HCT116 (cell line): ENCODE data around the gene MINDY4B. TPM values are rescaled to one million over a fixed set of nuclear protein-coding genes. Genes with fewer than 3 reads are reported as not detected.

Source experiments
- ATAC-seq: fragments of 200-7000 bp; cut with Tn5 transposase; 2 replicates; pipeline ENCODE4 v1.9.1; 2020; ENCODE audit warnings: mild to moderate bottlenecking, moderate library complexity
- BruUV-seq: library from RNA; stranded (reverse); fragments of 400-500 nt; replicated peaks from 2 replicates; lab custom pipeline; 2021; lab: Mats Ljungman, UMichigan
- CTCF ChIA-PET: fragments of 300-600 bp; sonication (Branson Sonifier 250); formaldehyde crosslinking; loops from one replicate; lab custom pipeline; 2021; ENCODE audit warnings: antibody characterized with exemption; lab: Charles Lee
- POLR2A ChIA-PET: fragments of 300-600, 350-600 bp; sonication (Branson Sonifier 250); formaldehyde crosslinking; loops from one replicate; lab custom pipeline; 2021; ENCODE audit warnings: antibody characterized with exemption; lab: Charles Lee
- RAD21 ChIA-PET, 2 experiments: fragments of 300-600 bp; sonication (Branson Sonifier 250); formaldehyde crosslinking; loops; one replicate each; lab custom pipeline; 2023; ENCODE audit warnings: low total read pairs in 2 of 2; ENCODE audit not compliant: uncharacterized antibody in 2 of 2, unreplicated experiment in 2 of 2, low non-redundant PET in 1 of 2; lab: Charles Lee
- DNase-seq: peaks from one replicate; pipeline ENCODE4 v3.0.0-alpha.2; 2010; ENCODE audit warnings: low read depth, low spot score
- H2AFZ ChIP-seq: fragments of 200-600 bp; shearing (Covaris generic), sonication (generic); 2 replicates; pipeline ENCODE4 v1.6.1; 2017; ENCODE audit warnings: low read depth, mixed run types, mixed read lengths, antibody characterized with exemption, low read length; ENCODE audit not compliant: poor library complexity, severe bottlenecking
- H3K27ac ChIP-seq: 2 replicates; pipeline ENCODE4 v1.5.1; 2012; ENCODE audit warnings: low read depth, low read length
- H3K27me3 ChIP-seq: fragments of 200-600 bp; sonication (generic); 2 replicates; pipeline ENCODE4 v1.6.1; 2016; ENCODE audit warnings: mixed run types, low read length, mixed read lengths; ENCODE audit not compliant: insufficient read depth
- H3K36me3 ChIP-seq, 2 experiments: fragments of 200-500 bp in 1 of 2; fragments of 200-600 bp in 1 of 2; sonication (Bioruptor generic) in 1 of 2; sonication (generic) in 1 of 2; 2 replicates each; pipeline versions ENCODE4 v1.5.1 to v1.6.1; 2014 to 2016; ENCODE audit warnings: low read length in 2 of 2, inconsistent platforms in 1 of 2, mixed read lengths in 1 of 2, mixed run types in 1 of 2; ENCODE audit not compliant: insufficient read depth in 2 of 2, control insufficient read depth in 1 of 2
- H3K4me1 ChIP-seq, 2 experiments: fragments of 200-600 bp in 1 of 2; sonication (generic) in 1 of 2; 2 replicates each; pipeline versions ENCODE4 v1.5.1 to v1.6.1; 2012 to 2017; ENCODE audit warnings: low read length in 2 of 2, inconsistent platforms in 1 of 2, mild to moderate bottlenecking in 1 of 2, mixed read lengths in 1 of 2, mixed run types in 1 of 2, moderate library complexity in 1 of 2; ENCODE audit not compliant: insufficient read depth in 2 of 2, control insufficient read depth in 1 of 2
- H3K4me2 ChIP-seq: fragments of 200-600 bp; sonication (generic); 2 replicates; pipeline ENCODE4 v1.6.1; 2017; ENCODE audit warnings: mixed run types, low read length, mixed read lengths
- H3K4me3 ChIP-seq, 2 experiments: fragments of 200-600 bp in 1 of 2; sonication (generic) in 1 of 2; replicated peaks in 1 of 2; 2 replicates each; pipeline ENCODE4 v1.5.1; 2011 to 2016; ENCODE audit warnings: low read length in 2 of 2, control low read depth in 1 of 2, low read depth in 1 of 2, mild to moderate bottlenecking in 1 of 2, mixed read lengths in 1 of 2, mixed run types in 1 of 2
- H3K79me2 ChIP-seq: fragments of 200-600 bp; sonication (generic); 2 replicates; pipeline ENCODE4 v1.6.1; 2017; ENCODE audit warnings: mild to moderate bottlenecking, mixed run types, low read length, moderate library complexity, mixed read lengths; ENCODE audit not compliant: insufficient read depth
- H3K9ac ChIP-seq: fragments of 200-600 bp; sonication (generic); 2 replicates; pipeline ENCODE4 v1.6.1; 2016; ENCODE audit warnings: low read length, mixed read lengths
- H3K9me2 ChIP-seq: fragments of 200-600 bp; sonication (generic), shearing (Covaris generic); 2 replicates; pipeline ENCODE4 v1.6.1; 2017; ENCODE audit warnings: mixed run types, mild to moderate bottlenecking, moderate library complexity; ENCODE audit not compliant: insufficient read depth
- H3K9me3 ChIP-seq, 2 experiments: fragments of 200-500 bp in 1 of 2; fragments of 200-600 bp in 1 of 2; sonication (Bioruptor generic) in 1 of 2; sonication (generic) in 1 of 2; 2 replicates each; pipeline ENCODE4 v1.6.1; 2014 to 2017; ENCODE audit warnings: low read length in 2 of 2, mixed read lengths in 2 of 2, inconsistent platforms in 1 of 2, low read depth in 1 of 2, mild to moderate bottlenecking in 1 of 2, mixed run types in 1 of 2, moderate library complexity in 1 of 2; ENCODE audit not compliant: control insufficient read depth in 1 of 2, insufficient read depth in 1 of 2
- H4K20me1 ChIP-seq: fragments of 200-600 bp; sonication (generic), shearing (Covaris generic); 2 replicates; pipeline ENCODE4 v1.6.1; 2017; ENCODE audit warnings: mixed run types, mild to moderate bottlenecking, moderate library complexity; ENCODE audit not compliant: insufficient read depth
- EGR1 ChIP-seq: IDR thresholded peaks from 2 replicates; pipeline ENCODE4 v1.6.1; 2012; ENCODE audit warnings: low read depth
- ELF1 ChIP-seq: IDR thresholded peaks from 2 replicates; pipeline ENCODE4 v1.6.1; 2012; ENCODE audit warnings: low read depth, borderline replicate concordance
- EZH2 ChIP-seq: fragments of 200-600 bp; sonication (generic); IDR thresholded peaks from 2 replicates; pipeline ENCODE4 v1.6.1; 2017; ENCODE audit warnings: antibody characterized with exemption, mixed run types
- EZH2phosphoT487 ChIP-seq: fragments of 200-600 bp; IDR thresholded peaks from 2 replicates; pipeline ENCODE4 v1.6.1; 2018; ENCODE audit warnings: antibody characterized with exemption, borderline replicate concordance
- FOSL1 ChIP-seq: IDR thresholded peaks from 2 replicates; pipeline ENCODE4 v1.6.1; 2012; ENCODE audit warnings: low read depth
- JUND ChIP-seq: IDR thresholded peaks from 2 replicates; pipeline ENCODE4 v1.6.1; 2012
- POLR2A ChIP-seq: IDR thresholded peaks from 2 replicates; pipeline ENCODE4 v1.7.0; 2011; ENCODE audit warnings: borderline replicate concordance; ENCODE audit not compliant: insufficient read depth, insufficient read length; ENCODE audit errors: extremely low read depth
- POLR2AphosphoS5 ChIP-seq: IDR thresholded peaks from 2 replicates; pipeline ENCODE4 v1.6.1; 2011; ENCODE audit warnings: mild to moderate bottlenecking, low read depth, low read length, moderate library complexity
- SP1 ChIP-seq: IDR thresholded peaks from 2 replicates; pipeline ENCODE4 v1.6.1; 2012; ENCODE audit warnings: low read depth
- TCF7L2 ChIP-seq: IDR thresholded peaks from 2 replicates; pipeline ENCODE4 v1.7.0; 2011; ENCODE audit warnings: borderline replicate concordance, inconsistent platforms; ENCODE audit not compliant: insufficient read depth, insufficient read length; ENCODE audit errors: extremely low read depth
- YY1 ChIP-seq: IDR thresholded peaks from 2 replicates; pipeline ENCODE4 v1.6.1; 2011; ENCODE audit warnings: low read length, low read depth, moderate library complexity, mild to moderate bottlenecking; ENCODE audit not compliant: insufficient replicate concordance; ENCODE audit errors: extremely low read depth
- ZNF274 ChIP-seq: fragments of 200-500 bp; sonication (Bioruptor generic); IDR thresholded peaks from 2 replicates; pipeline ENCODE4 v1.6.1; 2014; ENCODE audit warnings: mild to moderate bottlenecking, low read depth, low read length, inconsistent platforms
- intact Hi-C: fragments of 100-400 bp; cut with micrococcal nuclease; formaldehyde crosslinking; loops from 2 replicates; pipeline ENCODE4 v1.10.0; 2022
- total RNA-seq: library from RNA; stranded (reverse); gene quantifications from one replicate; pipeline ENCODE4 v1.2.1, GENCODE V29; 2021; ENCODE audit not compliant: unreplicated experiment
- TF ChIP-seq, protein P1 (sequence below): IDR thresholded peaks from 2 replicates; pipeline ENCODE4 v1.6.1; 2012; ENCODE audit warnings: low read depth
- TF ChIP-seq, protein P2 (sequence below): IDR thresholded peaks from 2 replicates; pipeline ENCODE4 v1.6.1; 2012
- TF ChIP-seq, protein P3 (sequence below): IDR thresholded peaks from 2 replicates; pipeline ENCODE4 v1.6.1; 2011; ENCODE audit warnings: mild to moderate bottlenecking, low read length, moderate library complexity; ENCODE audit not compliant: insufficient replicate concordance; ENCODE audit errors: extremely low read depth

Gene MINDY4B
- total RNA-seq, 1 experiment from 2014 or later, result not detected

DNA sequence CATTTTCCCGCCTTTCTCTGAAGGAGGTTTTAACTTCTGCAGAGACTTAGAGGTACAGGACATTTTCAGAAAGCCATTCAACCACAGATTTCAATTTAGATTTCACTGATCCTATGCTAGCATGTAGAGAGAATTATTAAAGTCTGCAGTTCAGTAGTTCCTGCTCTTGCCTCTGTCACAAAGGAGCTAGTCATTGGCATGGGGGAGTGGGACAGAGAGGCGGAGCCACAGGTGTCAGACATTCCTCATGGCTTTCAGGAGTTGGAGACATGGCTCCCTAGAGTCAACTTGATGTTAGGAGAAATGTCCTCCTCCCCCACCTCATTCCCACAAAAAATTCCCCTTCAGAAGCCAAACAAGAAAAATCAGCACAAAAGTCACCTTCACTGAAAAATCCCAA is 76.2 kb downstream of the MINDY4B start (continued):
- TF ChIP-seq, protein P1, sequence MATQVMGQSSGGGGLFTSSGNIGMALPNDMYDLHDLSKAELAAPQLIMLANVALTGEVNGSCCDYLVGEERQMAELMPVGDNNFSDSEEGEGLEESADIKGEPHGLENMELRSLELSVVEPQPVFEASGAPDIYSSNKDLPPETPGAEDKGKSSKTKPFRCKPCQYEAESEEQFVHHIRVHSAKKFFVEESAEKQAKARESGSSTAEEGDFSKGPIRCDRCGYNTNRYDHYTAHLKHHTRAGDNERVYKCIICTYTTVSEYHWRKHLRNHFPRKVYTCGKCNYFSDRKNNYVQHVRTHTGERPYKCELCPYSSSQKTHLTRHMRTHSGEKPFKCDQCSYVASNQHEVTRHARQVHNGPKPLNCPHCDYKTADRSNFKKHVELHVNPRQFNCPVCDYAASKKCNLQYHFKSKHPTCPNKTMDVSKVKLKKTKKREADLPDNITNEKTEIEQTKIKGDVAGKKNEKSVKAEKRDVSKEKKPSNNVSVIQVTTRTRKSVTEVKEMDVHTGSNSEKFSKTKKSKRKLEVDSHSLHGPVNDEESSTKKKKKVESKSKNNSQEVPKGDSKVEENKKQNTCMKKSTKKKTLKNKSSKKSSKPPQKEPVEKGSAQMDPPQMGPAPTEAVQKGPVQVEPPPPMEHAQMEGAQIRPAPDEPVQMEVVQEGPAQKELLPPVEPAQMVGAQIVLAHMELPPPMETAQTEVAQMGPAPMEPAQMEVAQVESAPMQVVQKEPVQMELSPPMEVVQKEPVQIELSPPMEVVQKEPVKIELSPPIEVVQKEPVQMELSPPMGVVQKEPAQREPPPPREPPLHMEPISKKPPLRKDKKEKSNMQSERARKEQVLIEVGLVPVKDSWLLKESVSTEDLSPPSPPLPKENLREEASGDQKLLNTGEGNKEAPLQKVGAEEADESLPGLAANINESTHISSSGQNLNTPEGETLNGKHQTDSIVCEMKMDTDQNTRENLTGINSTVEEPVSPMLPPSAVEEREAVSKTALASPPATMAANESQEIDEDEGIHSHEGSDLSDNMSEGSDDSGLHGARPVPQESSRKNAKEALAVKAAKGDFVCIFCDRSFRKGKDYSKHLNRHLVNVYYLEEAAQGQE, result no peak
- no peak for TF ChIP-seq EZH2phosphoT487
- TF ChIP-seq YY1, result no peak
- TF ChIP-seq TCF7L2, result no peak
- no peak for TF ChIP-seq ELF1
- TF ChIP-seq POLR2A, result no peak
- TF ChIP-seq, all 23 proteins: peak for 0

DNA sequence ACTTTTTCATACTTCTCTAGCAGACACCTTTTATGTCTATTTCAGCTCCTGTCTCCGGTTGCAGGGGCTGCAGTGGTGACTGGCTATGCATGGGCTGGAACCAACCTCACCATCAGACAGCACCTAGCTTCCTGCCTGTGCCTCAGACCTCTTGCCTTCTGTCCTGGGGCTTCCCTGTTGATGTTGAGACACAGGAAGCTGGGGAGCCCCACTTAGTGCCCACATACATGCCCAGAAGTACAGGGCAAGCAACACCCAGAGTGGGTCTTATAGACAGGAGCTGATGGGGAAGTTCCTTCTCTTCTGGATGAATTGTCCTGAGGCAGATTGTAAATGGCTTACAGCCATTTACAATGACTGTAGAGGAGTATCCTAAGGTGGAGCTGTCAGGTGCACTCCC is 77.0 kb downstream of the MINDY4B start:
- POLR2A ChIA-PET, result no interaction called here
- Histone ChIP-seq H3K36me3 (no peaks in the 10 kb centered on the region), H3K27ac (no peak overlapping the region), H3K79me2 (no peaks in the 10 kb centered on the region), H3K27me3 (no peaks in the 10 kb centered on the region), H2AFZ (no peak overlapping the region), H3K4me3 (no peak overlapping the region), H3K4me2 (no peak overlapping the region), H3K9me2 (no peaks in the 10 kb centered on the region), H4K20me1 (no peaks in the 10 kb centered on the region), H3K4me1 (no peaks in the 10 kb centered on the region), H3K9me3 (no peaks in the 10 kb centered on the region), H3K9ac (no peak overlapping the region)
- ATAC-seq, result no peak
- CTCF ChIA-PET, result no interaction called here
- intact Hi-C loops, result no loop called here
- RAD21 ChIA-PET, result no interaction called here
- DNase-seq, result no peak
- no TSS peak for BruUV-seq
- TF ChIP-seq EZH2 (no peak), SP1 (no peak), ZNF274 (no peak), POLR2A (no peak), EGR1 (no peak), JUND (no peak), EZH2phosphoT487 (no peak), YY1 (no peak), FOSL1 (no peak), POLR2AphosphoS5 (no peak)
- TF ChIP-seq, protein P2, sequence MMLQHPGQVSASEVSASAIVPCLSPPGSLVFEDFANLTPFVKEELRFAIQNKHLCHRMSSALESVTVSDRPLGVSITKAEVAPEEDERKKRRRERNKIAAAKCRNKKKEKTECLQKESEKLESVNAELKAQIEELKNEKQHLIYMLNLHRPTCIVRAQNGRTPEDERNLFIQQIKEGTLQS, result no peak
- TF ChIP-seq, protein P3, sequence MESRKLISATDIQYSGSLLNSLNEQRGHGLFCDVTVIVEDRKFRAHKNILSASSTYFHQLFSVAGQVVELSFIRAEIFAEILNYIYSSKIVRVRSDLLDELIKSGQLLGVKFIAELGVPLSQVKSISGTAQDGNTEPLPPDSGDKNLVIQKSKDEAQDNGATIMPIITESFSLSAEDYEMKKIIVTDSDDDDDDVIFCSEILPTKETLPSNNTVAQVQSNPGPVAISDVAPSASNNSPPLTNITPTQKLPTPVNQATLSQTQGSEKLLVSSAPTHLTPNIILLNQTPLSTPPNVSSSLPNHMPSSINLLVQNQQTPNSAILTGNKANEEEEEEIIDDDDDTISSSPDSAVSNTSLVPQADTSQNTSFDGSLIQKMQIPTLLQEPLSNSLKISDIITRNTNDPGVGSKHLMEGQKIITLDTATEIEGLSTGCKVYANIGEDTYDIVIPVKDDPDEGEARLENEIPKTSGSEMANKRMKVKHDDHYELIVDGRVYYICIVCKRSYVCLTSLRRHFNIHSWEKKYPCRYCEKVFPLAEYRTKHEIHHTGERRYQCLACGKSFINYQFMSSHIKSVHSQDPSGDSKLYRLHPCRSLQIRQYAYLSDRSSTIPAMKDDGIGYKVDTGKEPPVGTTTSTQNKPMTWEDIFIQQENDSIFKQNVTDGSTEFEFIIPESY, result no peak
